HL-60 (cell line): ENCODE results near the gene TCP1.
"Not testable (repeated sequence)": the region's sequence is repeated elsewhere in the genome, so short reads cannot be mapped to it uniquely, and the experiment has no call there.

Source experiments
- DNase-seq, 2 experiments: peaks; one replicate each; pipeline ENCODE4 v3.0.0-alpha.2; 2010 to 2020; ENCODE audit warnings: low read depth in 1 of 2, low spot score in 1 of 2
- H3K27ac ChIP-seq: fragments of 250-450 bp; sonication (Bioruptor Pico); replicated peaks from 2 replicates; pipeline ENCODE4 v1.5.1; 2020; ENCODE audit warnings: mild to moderate bottlenecking, moderate library complexity
- H3K27me3 ChIP-seq: fragments of 250-450 bp; sonication (Bioruptor Pico); 2 replicates; pipeline ENCODE4 v1.5.1; 2021; ENCODE audit warnings: mild to moderate bottlenecking, moderate library complexity; ENCODE audit not compliant: insufficient read depth, poor library complexity, severe bottlenecking
- H3K4me3 ChIP-seq: replicated peaks from 2 replicates; pipeline ENCODE4 v1.5.1; 2011; ENCODE audit warnings: mild to moderate bottlenecking, control low read depth, low read length; ENCODE audit not compliant: insufficient read depth
- CTCF ChIP-seq: IDR thresholded peaks from one replicate; pipeline ENCODE4 v1.5.1; 2011; ENCODE audit warnings: low read length, control low read depth, inconsistent platforms; ENCODE audit not compliant: insufficient read depth
- GABPA ChIP-seq: IDR thresholded peaks from 2 replicates; pipeline ENCODE4 v1.6.1; 2012; ENCODE audit warnings: low read depth
- POLR2AphosphoS5 ChIP-seq: IDR thresholded peaks from 2 replicates; pipeline ENCODE4 v1.6.1; 2012; ENCODE audit warnings: low read depth
- REST ChIP-seq: IDR thresholded peaks from 2 replicates; pipeline ENCODE4 v1.6.1; 2012; ENCODE audit warnings: low read depth; ENCODE audit not compliant: insufficient replicate concordance
- SPI1 ChIP-seq: IDR thresholded peaks from 2 replicates; pipeline ENCODE4 v1.6.1; 2012; ENCODE audit warnings: low read depth, mild to moderate bottlenecking, borderline replicate concordance

Gene TCP1

GRCh38 chr6:159736908-159737307 is 52.5 kb downstream of the TCP1 start:
- Histone ChIP-seq H3K27me3 (no peaks in the 10 kb centered on the region), H3K27ac (no peak overlapping the region), H3K4me3 (no peak overlapping the region)
- no peak for DNase-seq
- no peak for TF ChIP-seq SPI1
- no peak for TF ChIP-seq CTCF
- TF ChIP-seq POLR2AphosphoS5 = no peak
- no peak for TF ChIP-seq REST
- no peak for TF ChIP-seq GABPA

DNA sequence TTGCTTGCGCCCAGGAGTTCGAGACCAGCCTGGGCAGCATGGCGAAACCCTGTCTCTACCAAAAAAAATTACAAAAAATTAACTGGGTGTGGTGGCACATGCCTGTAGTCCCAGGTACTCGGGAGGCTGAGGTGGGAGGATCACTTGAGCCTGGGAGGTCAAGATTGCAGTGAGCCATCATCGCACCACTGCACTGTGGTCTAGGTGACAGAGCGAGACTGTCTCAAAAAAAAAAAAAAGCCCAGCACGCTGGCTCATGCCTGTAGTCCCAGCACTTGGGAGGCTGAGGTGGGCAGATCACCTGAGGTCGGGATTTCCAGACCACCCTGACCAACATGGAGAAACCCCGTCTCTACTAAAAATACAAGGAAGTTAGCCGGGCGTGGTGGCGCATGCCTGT is 56.0 kb downstream of the TCP1 start:
- not testable (repeated sequence) for H3K27ac ChIP-seq, H3K27me3 ChIP-seq, DNase-seq, H3K4me3 ChIP-seq

- H3K4me3 ChIP-seq, DNase-seq, H3K27ac ChIP-seq, H3K27me3 ChIP-seq: not testable (repeated sequence)
Measured at GRCh38 chr6:159732550-159732949, 56.9 kb downstream of the TCP1 start.

DNA sequence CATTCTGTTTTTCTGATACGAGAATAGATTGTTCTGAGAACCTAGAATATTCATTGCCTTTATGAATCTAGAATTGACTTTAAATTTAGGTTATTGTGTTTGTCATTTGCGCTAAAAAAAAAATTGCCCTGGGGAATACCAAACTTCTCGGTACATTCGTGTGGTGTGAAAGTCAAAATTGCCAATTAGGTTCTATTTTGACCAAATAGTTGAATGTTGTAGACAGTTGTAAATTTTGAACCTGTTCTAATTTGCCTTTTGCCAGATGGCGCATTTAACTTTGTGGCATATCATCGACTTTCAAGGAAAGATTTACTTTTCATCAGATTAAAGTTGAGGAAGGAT is 59.1 kb downstream of the TCP1 start:
- DNase-seq = no peak
- H3K27ac ChIP-seq = no peak overlapping the region
- no peak overlapping the region for H3K4me3 ChIP-seq
- H3K27me3 ChIP-seq = no peaks in the 10 kb centered on the region
- TF ChIP-seq POLR2AphosphoS5 (no peak), GABPA (no peak)

GRCh38 chr6:159729598-159730331 is 59.6 kb downstream of the TCP1 start:
- peak; percentile 14 to 62 for DNase-seq
- H3K27ac ChIP-seq = no peak overlapping the region
- TF ChIP-seq GABPA = no peak
- TF ChIP-seq REST = no peak
- TF ChIP-seq CTCF = no peak
- TF ChIP-seq SPI1 = no peak
- no peak for TF ChIP-seq POLR2AphosphoS5
- H3K4me3 ChIP-seq = peak overlapping the region; percentile 77
- H3K27me3 ChIP-seq = no peaks in the 10 kb centered on the region
